ENCODE measurements around the gene PPP5C.

Gene PPP5C

DNA sequence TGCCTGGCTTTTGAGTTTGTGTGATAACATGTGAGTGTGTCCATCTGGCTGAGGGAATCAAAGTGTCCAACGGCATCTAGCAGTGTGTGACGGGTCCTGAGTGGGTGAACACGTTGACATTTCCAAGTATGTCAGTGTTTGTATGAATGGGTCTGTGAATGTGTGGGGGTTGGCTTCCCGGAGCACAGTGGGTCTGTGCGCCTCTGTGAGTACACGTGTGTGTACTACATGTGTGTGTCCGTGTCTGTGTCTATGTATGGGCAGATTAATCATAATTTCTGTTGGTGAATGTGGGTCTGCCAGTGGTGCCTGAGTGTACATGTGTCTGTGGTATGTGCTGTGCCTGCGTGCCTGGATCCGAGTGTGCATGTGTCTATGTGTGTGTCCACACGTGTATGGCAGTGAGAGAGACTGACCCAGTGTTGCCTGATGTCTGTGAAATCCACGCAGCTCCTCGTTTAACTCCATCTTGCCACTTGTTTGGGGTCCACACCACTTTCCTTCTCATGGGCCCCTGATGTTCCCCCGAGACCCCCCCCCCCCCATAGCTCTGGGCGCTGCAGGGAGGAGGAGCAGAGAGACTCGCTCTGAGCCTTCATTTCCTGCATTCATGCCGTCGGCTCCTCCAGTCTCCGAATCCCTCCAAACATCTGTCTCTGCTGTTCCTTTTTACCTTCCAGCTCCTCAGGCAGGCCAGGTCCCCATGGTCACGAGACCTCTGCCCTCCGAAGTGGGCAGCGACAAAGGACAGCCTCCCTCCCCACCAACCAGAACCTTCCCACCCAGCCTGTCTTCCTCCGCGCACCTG, 61.2 kb downstream of the PPP5C start:
- DNase-seq: no peak
- Histone ChIP-seq H3K18ac (ENCODE audit: low read length) (no peak overlapping the region), H3K9ac (ENCODE audit: low read length) (peak overlapping the region; percentile 20), H2BK120ac (ENCODE audit: low read depth, low read length) (no peak overlapping the region), H3K4me1 (ENCODE audit: control insufficient read depth, low read depth, low read length) (peaks cover 1% of the 10 kb centered on the region), H2BK15ac (replicated peaks; ENCODE audit: low read depth) (no peak overlapping the region), H3K36me3 (ENCODE audit: control insufficient read depth, insufficient read depth, low read length) (no peaks in the 10 kb centered on the region), H3K79me2 (ENCODE audit: control insufficient read depth, insufficient read depth, low read length) (peaks cover 13% of the 10 kb centered on the region), H3K27me3 (ENCODE audit: insufficient read depth, low read length, poor library complexity) (peaks cover 5% of the 10 kb centered on the region), H4K8ac (ENCODE audit: low read depth, low read length) (no peak overlapping the region), H3K4ac (ENCODE audit: low read depth, low read length) (no peak overlapping the region), H3K23ac (ENCODE audit: low read length) (peak overlapping the region; percentile 3), H3K4me3 (ENCODE audit: low read length) (no peak overlapping the region), H2BK5ac (ENCODE audit: low read length) (no peak overlapping the region), H4K5ac (ENCODE audit: low read length) (no peak overlapping the region), H3K79me1 (ENCODE audit: low read length) (peaks cover 13% of the 10 kb centered on the region), H3K27ac (ENCODE audit: low read depth, low read length) (no peak overlapping the region), H3K56ac (ENCODE audit: low read length) (peak overlapping the region; percentile 73), H2AK5ac (ENCODE audit: low read length) (no peak overlapping the region), H3K4me2 (ENCODE audit: low read length) (peak overlapping the region; percentile 36)
- no CpG with 5 or more reads among the region's 23 CpGs for WGBS (ENCODE audit: extremely low coverage, insufficient coverage, low lambda C conversion rate)

DNA sequence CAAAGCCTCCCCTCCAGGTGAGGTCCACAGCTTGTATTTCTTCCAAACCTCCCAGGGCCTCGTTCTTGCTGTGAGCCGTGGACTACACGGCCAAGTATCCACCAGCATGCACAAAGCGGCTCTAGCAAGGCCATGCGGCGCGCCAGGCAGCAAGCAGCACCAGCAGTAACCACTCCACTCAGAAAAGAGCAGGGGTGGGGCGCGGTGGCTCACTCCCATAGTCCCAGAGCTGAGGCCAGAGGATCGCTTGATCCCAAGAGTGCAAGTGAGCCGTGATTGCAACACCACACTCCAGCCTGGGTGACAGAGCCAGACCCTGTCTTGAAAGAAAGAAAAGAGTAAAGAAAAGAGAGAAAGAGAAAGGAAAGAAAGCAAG, 61.8 kb downstream of the PPP5C start:
- no peak overlapping the region for H2BK15ac ChIP-seq (replicated peaks; ENCODE audit: low read depth)
- peaks cover 1% of the 10 kb centered on the region for H3K4me1 ChIP-seq (ENCODE audit: control insufficient read depth, low read depth, low read length)
- WGBS (ENCODE audit: extremely low coverage, insufficient coverage, low lambda C conversion rate): no CpG with 5 or more reads among the region's 11 CpGs
- peaks cover 5% of the 10 kb centered on the region for H3K27me3 ChIP-seq (ENCODE audit: insufficient read depth, low read length, poor library complexity)
- peaks cover 13% of the 10 kb centered on the region for H3K79me1 ChIP-seq (ENCODE audit: low read length)
- DNase-seq: peak; percentile 62
- no peak overlapping the region for H3K27ac ChIP-seq (ENCODE audit: low read depth, low read length)
- H3K18ac ChIP-seq (ENCODE audit: low read length): no peak overlapping the region
- H3K23ac ChIP-seq (ENCODE audit: low read length): no peak overlapping the region
- H2AK5ac ChIP-seq (ENCODE audit: low read length): no peak overlapping the region
- H3K4me3 ChIP-seq (ENCODE audit: low read length): no peak overlapping the region
- no peak overlapping the region for H3K4ac ChIP-seq (ENCODE audit: low read depth, low read length)
- peaks cover 13% of the 10 kb centered on the region for H3K79me2 ChIP-seq (ENCODE audit: control insufficient read depth, insufficient read depth, low read length)
- no peaks in the 10 kb centered on the region for H3K36me3 ChIP-seq (ENCODE audit: control insufficient read depth, insufficient read depth, low read length)
- peak overlapping the region; percentile 36 for H3K4me2 ChIP-seq (ENCODE audit: low read length)
- no peak overlapping the region for H2BK120ac ChIP-seq (ENCODE audit: low read depth, low read length)
- no peak overlapping the region for H2BK5ac ChIP-seq (ENCODE audit: low read length)
- peak overlapping the region; percentile 73 for H3K56ac ChIP-seq (ENCODE audit: low read length)
- H4K5ac ChIP-seq (ENCODE audit: low read length): no peak overlapping the region
- H3K9ac ChIP-seq (ENCODE audit: low read length): peak overlapping the region; percentile 20
- H4K8ac ChIP-seq (ENCODE audit: low read depth, low read length): no peak overlapping the region

DNA sequence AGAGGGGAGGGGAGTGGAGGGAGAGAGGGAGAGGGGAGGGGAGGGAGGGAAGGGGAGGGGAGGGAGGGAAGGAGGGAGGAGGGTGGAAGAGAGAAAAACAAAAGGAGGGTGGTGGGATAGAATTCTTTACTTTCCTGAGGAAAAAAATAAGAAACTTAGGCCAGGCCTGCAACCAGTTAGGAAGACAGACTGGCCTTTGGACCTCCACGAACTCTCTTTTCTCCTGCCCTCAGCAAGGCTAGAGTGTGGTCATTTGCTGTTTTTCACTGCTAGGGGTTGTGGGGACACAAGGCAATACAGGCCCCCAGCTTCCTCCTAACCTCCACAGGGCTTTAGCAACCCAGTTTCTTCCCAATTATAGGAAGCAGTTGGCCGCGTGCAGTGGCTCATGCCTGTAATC, 62.3 kb downstream of the PPP5C start:
- H3K56ac ChIP-seq (ENCODE audit: low read length): no peak overlapping the region
- H3K79me1 ChIP-seq (ENCODE audit: low read length): peaks cover 13% of the 10 kb centered on the region
- H3K4me3 ChIP-seq (ENCODE audit: low read length): no peak overlapping the region
- peaks cover 4% of the 10 kb centered on the region for H3K4me1 ChIP-seq (ENCODE audit: control insufficient read depth, low read depth, low read length)
- H3K18ac ChIP-seq (ENCODE audit: low read length): no peak overlapping the region
- no peak overlapping the region for H3K4ac ChIP-seq (ENCODE audit: low read depth, low read length)
- no peak overlapping the region for H2AK5ac ChIP-seq (ENCODE audit: low read length)
- H2BK5ac ChIP-seq (ENCODE audit: low read length): no peak overlapping the region
- no CpG with 5 or more reads among the region's 3 CpGs for WGBS (ENCODE audit: extremely low coverage, insufficient coverage, low lambda C conversion rate)
- H3K36me3 ChIP-seq (ENCODE audit: control insufficient read depth, insufficient read depth, low read length): no peaks in the 10 kb centered on the region
- H3K79me2 ChIP-seq (ENCODE audit: control insufficient read depth, insufficient read depth, low read length): peaks cover 13% of the 10 kb centered on the region
- H3K9ac ChIP-seq (ENCODE audit: low read length): no peak overlapping the region
- no peak overlapping the region for H4K8ac ChIP-seq (ENCODE audit: low read depth, low read length)
- no peak overlapping the region for H3K4me2 ChIP-seq (ENCODE audit: low read length)
- no peak overlapping the region for H3K23ac ChIP-seq (ENCODE audit: low read length)
- no peak overlapping the region for H3K27ac ChIP-seq (ENCODE audit: low read depth, low read length)
- DNase-seq: no peak
- no peak overlapping the region for H2BK15ac ChIP-seq (replicated peaks; ENCODE audit: low read depth)
- H2BK120ac ChIP-seq (ENCODE audit: low read depth, low read length): no peak overlapping the region
- H3K27me3 ChIP-seq (ENCODE audit: insufficient read depth, low read length, poor library complexity): peaks cover 5% of the 10 kb centered on the region
- H4K5ac ChIP-seq (ENCODE audit: low read length): no peak overlapping the region

DNA sequence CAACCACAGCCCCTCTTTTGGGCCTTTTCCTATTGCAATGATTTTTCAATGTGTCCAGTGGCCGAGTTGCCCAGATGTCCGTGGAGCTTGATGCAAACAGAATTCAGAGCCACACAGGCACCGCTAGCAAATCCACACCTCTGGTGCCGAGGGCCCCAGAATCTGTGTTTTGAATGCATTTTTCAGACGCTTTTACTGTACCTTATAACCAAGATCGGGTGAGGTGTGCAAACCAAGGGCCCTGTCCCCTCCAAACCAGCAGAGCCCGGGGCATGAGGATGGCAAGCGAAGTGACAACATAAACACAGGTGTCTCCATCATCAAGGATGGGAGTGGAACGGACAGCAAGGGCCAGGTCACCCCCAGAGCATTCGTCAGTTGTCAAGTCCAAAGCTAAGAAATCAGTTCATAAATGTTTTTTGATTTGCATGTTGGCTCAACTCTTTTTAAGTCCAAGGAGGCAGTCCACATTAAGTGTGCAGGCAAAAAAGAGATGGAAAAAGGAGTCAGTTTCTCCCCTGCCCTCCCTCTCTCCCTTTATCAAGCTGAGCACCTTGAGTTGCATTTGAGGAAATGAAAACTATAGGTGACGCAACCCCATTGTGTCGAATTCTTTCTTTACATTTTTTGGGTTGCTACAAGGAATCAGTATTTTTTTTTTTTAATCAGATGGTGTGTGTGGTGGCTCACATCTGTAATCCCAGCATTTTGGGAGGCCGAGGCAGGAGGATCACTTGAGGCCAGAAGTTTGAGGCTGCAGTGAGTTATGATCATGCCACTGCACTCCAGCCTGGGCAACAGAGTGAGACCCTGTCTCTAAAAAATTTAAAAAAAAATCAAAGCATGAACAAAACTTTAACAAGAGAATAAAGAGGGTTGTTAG, 63.6 kb downstream of the PPP5C start:
- Histone ChIP-seq H3K27ac (ENCODE audit: low read depth, low read length) (no peak overlapping the region), H3K4ac (ENCODE audit: low read depth, low read length) (no peak overlapping the region), H3K23ac (ENCODE audit: low read length) (no peak overlapping the region), H3K9ac (ENCODE audit: low read length) (no peak overlapping the region), H3K18ac (ENCODE audit: low read length) (no peak overlapping the region), H2BK15ac (replicated peaks; ENCODE audit: low read depth) (no peak overlapping the region), H2BK120ac (ENCODE audit: low read depth, low read length) (no peak overlapping the region), H2AK5ac (ENCODE audit: low read length) (no peak overlapping the region), H3K4me2 (ENCODE audit: low read length) (no peak overlapping the region), H4K8ac (ENCODE audit: low read depth, low read length) (no peak overlapping the region), H3K27me3 (ENCODE audit: insufficient read depth, low read length, poor library complexity) (peaks cover 5% of the 10 kb centered on the region), H3K79me1 (ENCODE audit: low read length) (peaks cover 13% of the 10 kb centered on the region), H4K5ac (ENCODE audit: low read length) (no peak overlapping the region), H3K4me1 (ENCODE audit: control insufficient read depth, low read depth, low read length) (peaks cover 4% of the 10 kb centered on the region), H3K36me3 (ENCODE audit: control insufficient read depth, insufficient read depth, low read length) (no peaks in the 10 kb centered on the region), H3K4me3 (ENCODE audit: low read length) (no peak overlapping the region), H3K79me2 (ENCODE audit: control insufficient read depth, insufficient read depth, low read length) (peaks cover 13% of the 10 kb centered on the region), H2BK5ac (ENCODE audit: low read length) (no peak overlapping the region), H3K56ac (ENCODE audit: low read length) (no peak overlapping the region)
- no peak for DNase-seq
- WGBS (ENCODE audit: extremely low coverage, insufficient coverage, low lambda C conversion rate): no CpG with 5 or more reads among the region's 13 CpGs

DNA sequence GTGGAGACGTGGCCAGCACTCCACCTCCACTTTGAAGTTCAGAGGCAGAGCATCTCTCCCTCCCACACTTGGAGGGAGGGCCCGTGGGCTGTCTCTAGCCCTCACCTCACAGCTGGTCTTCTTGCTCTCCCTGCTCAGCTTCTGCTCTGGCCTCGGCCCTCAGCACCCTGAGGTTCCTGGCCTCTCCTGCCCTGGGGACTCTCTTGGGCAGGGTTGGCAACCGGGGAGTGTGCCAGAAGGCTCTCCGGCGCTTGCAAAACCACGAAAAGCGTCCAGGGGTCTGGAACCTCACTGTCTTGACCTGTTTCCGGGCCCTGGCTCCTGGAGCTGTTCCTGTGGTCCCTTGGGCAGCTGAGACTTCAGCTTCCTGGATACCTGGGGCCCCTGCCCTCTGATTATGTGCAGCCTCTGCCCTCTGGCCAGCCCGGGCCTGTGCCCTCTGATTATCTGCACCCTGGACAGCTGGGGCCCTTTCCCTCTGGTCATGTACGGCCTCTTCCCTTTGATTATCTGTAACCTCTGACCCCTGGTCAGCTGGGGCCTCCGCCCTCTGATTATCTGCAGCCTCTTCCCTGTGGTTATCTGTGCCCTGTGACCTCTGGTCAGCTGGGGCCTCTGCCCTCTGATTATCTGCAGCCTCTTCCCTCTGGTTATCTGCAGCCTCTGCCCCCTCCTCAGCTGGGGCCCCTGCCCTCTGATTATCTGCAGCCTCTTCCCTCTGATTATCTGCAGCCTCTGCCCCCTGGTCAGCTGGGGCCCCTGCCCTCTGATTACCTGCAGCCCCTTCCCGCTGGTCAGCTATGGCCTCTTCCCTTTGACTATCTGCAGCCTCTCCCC, 64.4 kb downstream of the PPP5C start:
- Histone ChIP-seq H3K79me2 (ENCODE audit: control insufficient read depth, insufficient read depth, low read length) (peaks cover 13% of the 10 kb centered on the region), H2BK120ac (ENCODE audit: low read depth, low read length) (no peak overlapping the region), H3K27me3 (ENCODE audit: insufficient read depth, low read length, poor library complexity) (no peaks in the 10 kb centered on the region), H3K56ac (ENCODE audit: low read length) (peak overlapping the region; percentile 96), H3K4ac (ENCODE audit: low read depth, low read length) (no peak overlapping the region), H3K9ac (ENCODE audit: low read length) (peak overlapping the region; percentile 96), H4K8ac (ENCODE audit: low read depth, low read length) (no peak overlapping the region), H3K27ac (ENCODE audit: low read depth, low read length) (no peak overlapping the region), H3K4me2 (ENCODE audit: low read length) (peak overlapping the region; percentile 100), H2BK15ac (replicated peaks; ENCODE audit: low read depth) (no peak overlapping the region), H3K23ac (ENCODE audit: low read length) (no peak overlapping the region), H2AK5ac (ENCODE audit: low read length) (no peak overlapping the region), H2BK5ac (ENCODE audit: low read length) (no peak overlapping the region), H3K79me1 (ENCODE audit: low read length) (peaks cover 13% of the 10 kb centered on the region), H3K4me1 (ENCODE audit: control insufficient read depth, low read depth, low read length) (peaks cover 4% of the 10 kb centered on the region), H4K5ac (ENCODE audit: low read length) (no peak overlapping the region), H3K4me3 (ENCODE audit: low read length) (peak overlapping the region; percentile 70), H3K36me3 (ENCODE audit: control insufficient read depth, insufficient read depth, low read length) (no peaks in the 10 kb centered on the region), H3K18ac (ENCODE audit: low read length) (no peak overlapping the region)
- WGBS (ENCODE audit: extremely low coverage, insufficient coverage, low lambda C conversion rate): no CpG with 5 or more reads among the region's 13 CpGs
- no peak for DNase-seq

All from mesendoderm (in vitro differentiated cells).